HG03064 (cell line): Measurements from ENCODE around the gene MRPL11.
"Not testable (repeated sequence)": the region's sequence is repeated elsewhere in the genome, so short reads cannot be mapped to it uniquely, and the experiment has no call there.

Source experiments
- ATAC-seq: cut with Tn5 transposase; IDR thresholded peaks from one replicate; pipeline ENCODE4 v1.9.1; 2021; ENCODE audit warnings: low read depth; ENCODE audit not compliant: unreplicated experiment

The MRPL11 gene

DNA sequence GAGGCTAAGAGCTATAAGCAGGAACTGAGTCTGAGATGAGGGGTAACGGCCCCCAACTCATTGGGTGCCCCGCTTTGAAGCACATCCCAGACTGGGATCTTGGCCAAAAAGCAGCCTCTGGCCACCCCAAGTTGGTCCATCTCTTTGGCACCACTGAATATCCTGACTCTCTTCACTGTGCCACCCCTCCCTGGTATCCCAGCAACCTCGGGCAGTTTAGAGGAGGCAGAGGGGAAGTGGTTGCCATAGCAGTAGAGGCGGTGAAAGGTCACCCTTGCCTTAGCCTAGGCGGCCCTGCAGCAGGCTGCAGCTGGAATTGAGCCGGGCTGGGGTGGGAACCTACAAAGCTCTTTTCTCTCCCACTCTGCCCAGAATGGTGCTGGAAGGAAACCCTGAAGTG lies 29.1 kb upstream of the MRPL11 start:
- no peak for ATAC-seq

GRCh38 chr11:66467034-66467659 lies 28.5 kb upstream of the MRPL11 start:
- ATAC-seq, result peak; percentile 29

- peak; percentile 79 for ATAC-seq
These were observed 27.8 kb upstream of the MRPL11 start, which contains the start of gene PELI3 for GRCh38 chr11:66466225-66467033. PELI3 (plus strand) TSS chr11:66466905; CDS start chr11:66468129, 1,224 bp downstream.

DNA sequence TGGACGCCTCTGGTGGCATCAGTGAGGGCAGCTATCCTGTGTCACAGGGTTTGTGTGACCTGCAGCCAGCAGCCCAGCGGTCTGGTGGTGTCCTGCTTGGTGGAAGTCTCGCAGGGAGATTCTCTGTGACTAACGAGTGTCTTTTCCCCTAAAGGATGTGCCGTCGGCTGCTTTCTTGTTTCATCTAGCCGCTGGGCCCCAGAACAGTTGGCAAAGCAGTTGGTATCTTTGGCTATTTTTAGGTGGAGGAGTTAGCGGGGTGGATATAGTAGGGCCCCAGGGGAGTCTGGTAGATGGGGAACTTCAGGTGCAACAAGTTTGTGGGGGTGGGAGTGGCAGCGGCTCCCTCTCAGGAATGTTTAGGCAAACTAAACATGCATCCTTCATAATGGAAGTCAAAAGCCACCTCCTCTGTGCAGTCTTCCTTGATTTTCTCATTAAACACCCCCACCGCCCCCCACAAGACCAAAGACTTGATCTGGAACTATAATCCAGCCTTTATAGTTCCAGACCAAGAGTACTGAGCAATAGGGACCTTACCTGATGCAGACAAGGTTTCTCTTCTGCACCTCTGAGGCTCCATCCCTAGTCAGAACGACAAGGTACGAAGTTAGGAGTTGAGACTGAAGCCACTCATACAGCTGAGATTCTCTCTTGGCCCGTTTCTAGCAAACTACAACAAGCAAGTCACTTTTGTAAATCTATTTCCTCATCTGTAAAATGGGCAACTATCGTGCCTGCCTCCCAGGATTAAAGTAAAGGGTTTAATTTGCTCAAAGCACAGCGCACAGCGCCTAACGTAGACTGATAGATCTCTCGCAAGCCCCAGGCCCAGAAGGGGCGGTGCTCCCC lies 27.0 kb upstream of the MRPL11 start:
- no peak for ATAC-seq

DNA sequence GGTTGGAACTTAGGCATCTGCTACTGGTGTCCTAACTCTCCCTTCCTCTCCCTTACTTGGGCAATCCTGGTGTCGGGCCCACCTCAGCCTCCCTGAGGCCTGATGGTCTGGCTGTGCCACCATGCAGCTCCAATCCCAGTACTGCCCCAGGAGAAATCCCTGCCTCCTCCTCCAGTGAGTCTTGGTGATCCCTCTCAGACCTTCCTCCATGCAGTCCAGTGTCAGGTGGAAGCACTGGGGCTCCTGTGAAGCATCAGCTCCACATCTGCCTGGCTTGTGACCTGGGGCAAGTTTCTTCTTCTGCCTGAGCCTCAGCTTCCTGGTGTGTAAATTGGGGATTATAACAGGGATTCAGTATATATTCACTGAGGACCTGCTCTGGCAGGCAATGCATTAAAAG lies 26.3 kb upstream of the MRPL11 start:
- ATAC-seq, result no peak

- not testable (repeated sequence) for ATAC-seq
These were observed 25.5 kb upstream of the MRPL11 start for GRCh38 chr11:66464116-66464515.

DNA sequence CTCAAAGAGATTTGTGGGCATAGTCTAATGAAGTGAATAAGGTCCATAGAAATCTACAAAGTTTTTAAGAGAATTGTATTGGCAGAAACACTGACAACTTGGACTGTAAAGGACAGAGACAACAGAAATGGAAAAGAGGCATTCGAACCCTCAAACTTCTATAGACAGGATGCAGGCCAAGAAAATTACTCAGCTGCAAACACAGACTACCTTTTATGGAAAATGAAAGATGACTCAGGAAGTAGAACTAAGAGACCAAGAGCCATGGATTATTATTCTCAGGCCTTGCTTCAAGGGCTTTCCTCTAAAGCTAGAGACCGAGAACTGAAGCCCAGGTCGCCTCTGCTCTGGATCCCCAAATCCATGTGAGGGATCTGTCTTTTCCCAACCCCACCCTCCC lies 24.3 kb upstream of the MRPL11 start:
- ATAC-seq, result no peak

GRCh38 chr11:66462010-66462409 lies 23.4 kb upstream of the MRPL11 start:
- no peak for ATAC-seq

GRCh38 chr11:66459138-66459778 lies 20.6 kb upstream of the MRPL11 start:
- ATAC-seq, result no peak

- ATAC-seq, result no peak
These were observed 19.2 kb upstream of the MRPL11 start for GRCh38 chr11:66457826-66458225.

- ATAC-seq, result no peak
These were observed 16.2 kb upstream of the MRPL11 start for GRCh38 chr11:66454828-66455227.

DNA sequence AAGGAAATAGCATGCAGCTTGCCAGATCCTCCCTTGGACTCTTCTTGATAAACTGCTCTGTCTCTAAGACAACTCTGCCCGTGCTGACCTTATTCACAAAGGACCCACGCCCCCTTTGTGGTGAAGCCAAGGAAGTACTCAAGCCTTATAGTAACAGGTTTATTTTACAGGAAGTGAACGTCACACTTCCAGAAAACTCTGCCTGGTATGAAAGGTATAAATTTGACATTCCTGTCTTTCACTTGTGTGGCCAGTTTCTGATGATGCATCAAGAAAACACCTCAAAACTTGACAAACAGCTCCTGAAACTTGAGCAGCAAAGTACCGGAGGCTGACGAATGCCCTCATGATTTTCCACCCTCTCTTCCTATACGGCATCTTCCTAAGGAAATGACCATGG lies 15.6 kb upstream of the MRPL11 start:
- no peak for ATAC-seq

DNA sequence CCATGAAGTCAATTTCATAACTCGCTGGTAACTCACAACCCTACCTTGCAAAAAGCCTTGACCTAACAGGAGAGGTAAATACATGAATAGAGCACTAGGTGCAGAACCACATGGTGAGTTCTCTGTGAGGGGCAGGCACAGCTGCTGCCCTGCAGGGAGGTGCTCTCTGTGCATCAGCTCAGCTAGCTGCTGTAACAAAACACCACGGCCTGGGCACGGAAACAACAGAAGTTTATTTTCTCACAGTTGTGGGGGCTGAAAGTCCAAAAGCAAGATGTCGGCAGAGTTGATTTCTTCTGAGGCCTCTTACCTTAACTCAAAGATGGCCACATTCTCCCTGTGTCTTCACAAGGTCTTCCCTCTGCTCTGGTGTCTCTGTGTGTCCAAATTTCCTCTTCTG lies 13.0 kb upstream of the MRPL11 start:
- no peak for ATAC-seq

GRCh38 chr11:66450560-66450959 lies 11.9 kb upstream of the MRPL11 start:
- ATAC-seq, result no peak

DNA sequence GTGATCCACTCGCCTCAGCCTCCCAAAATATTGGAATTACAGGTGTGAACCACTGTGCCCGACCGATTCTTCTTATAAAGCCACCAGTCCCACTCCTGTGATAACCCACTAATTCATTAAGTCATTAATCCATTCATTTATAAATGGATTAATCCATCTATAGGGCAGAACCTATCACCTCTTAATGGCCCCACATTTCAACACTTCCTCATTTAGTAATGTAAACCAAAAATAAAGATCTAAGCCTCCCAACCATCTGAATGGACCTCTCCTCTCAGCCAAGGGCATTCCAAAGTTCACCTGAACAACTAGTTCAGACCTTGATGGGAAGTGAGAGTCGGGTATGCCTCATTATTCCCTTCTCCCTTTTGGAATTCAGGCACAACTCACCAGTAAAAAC lies 9.9 kb upstream of the MRPL11 start:
- ATAC-seq, result no peak

GRCh38 chr11:66447012-66447411 lies 8.4 kb upstream of the MRPL11 start:
- no peak for ATAC-seq

GRCh38 chr11:66443602-66444001 lies 5.0 kb upstream of the MRPL11 start:
- ATAC-seq, result no peak

DNA sequence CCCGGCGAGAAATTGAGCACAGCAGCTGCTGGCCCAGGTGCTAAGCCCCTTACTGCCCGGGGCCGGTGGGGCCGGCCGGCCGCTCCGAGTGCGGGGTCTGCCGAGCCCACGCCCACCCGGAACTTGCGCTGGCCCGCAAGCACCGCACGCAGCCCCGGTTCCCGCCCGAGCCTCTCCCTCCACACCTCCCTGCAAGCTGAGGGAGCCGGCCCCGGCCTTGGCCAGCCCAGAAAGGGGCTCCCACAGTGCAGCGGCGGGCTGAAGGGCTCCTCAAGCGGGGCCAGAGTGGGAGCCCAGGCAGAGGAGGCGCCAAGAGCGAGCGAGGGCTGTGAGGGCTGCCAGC lies 2.3 kb upstream of the MRPL11 start:
- not testable (repeated sequence) for ATAC-seq

DNA sequence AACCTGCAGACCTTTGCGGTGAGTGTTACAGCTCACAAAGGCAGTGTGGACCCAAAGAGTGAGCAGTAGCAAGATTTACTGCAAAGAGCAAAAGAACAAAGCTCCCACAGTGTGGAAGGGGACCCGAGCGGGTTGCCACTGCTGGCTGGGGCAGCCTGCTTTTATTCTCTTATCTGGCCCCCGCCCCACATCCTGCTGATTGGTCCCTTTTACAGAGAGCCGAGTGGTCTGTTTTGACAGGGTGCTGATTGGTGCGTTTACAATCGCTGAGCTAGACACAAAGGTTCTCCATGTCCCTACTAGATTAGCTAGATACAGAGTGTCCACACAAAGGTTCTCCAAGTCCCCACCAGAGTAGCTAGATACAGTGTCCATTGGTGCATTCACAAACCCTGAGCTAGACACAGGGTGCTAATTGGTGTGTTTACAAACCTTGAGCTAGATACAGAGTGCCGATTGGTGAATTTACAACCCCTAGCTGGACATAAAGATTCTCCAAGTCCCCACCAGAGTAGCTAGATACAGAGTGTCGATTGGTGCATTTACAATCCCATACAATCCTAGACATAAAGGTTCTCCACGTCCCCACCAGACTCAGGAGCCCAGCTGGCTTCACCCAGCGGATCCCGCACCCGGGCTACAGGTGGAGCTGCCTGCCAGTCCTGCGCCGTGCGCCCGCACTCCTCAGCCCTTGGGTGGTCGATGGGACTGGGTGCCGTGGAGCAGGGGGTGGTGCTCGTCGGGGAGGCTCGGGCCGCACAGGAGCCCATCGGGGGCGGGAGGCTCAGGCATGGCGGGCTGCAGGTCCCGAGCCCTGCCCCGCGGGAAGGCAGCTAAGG lies 1.7 kb upstream of the MRPL11 start:
- not testable (repeated sequence) for ATAC-seq

GRCh38 chr11:66437979-66438503 lies 607 bp downstream of the MRPL11 start:
- ATAC-seq, result no peak
